Chondrocyte (in vitro differentiated cells): Measurements from ENCODE around the gene SPOCK3. TPM values are rescaled to one million over a fixed set of nuclear protein-coding genes. Genes with fewer than 3 reads are reported as not detected.

Source experiments
- DNase-seq: peaks from one replicate; pipeline ENCODE4 v3.0.0; 2021; ENCODE audit warnings: mixed read lengths, low spot score
- H3K27ac Mint-ChIP-seq: one replicate; pipeline ENCODE4 v1.8.0; 2021; ENCODE audit warnings: mild to moderate bottlenecking, moderate library complexity, mixed read lengths; ENCODE audit not compliant: unreplicated experiment
- H3K27me3 Mint-ChIP-seq: 2 replicates; pipeline ENCODE4 v1.8.0; 2021; ENCODE audit warnings: low read depth, mixed read lengths
- H3K36me3 Mint-ChIP-seq: 2 replicates; pipeline ENCODE4 v1.8.0; 2021; ENCODE audit warnings: low read depth, mixed read lengths
- H3K4me1 Mint-ChIP-seq: 2 replicates; pipeline ENCODE4 v1.8.0; 2021; ENCODE audit warnings: low read depth, mild to moderate bottlenecking, mixed read lengths
- H3K4me3 Mint-ChIP-seq: one replicate; pipeline ENCODE4 v1.8.0; 2021; ENCODE audit warnings: mild to moderate bottlenecking, moderate library complexity, mixed read lengths; ENCODE audit not compliant: unreplicated experiment
- H3K9me3 Mint-ChIP-seq: 2 replicates; pipeline ENCODE4 v1.8.0; 2021; ENCODE audit warnings: low read depth, mixed read lengths
- total RNA-seq: library from RNA; stranded (reverse); gene quantifications from 3 replicates; pipeline ENCODE4 v1.2.1, GENCODE V29; 2021
- TF ChIP-seq, protein P1 (sequence below): fragments of 200-600 bp; sonication (generic); IDR thresholded peaks from 2 replicates; pipeline ENCODE4 v1.5.0; 2021; ENCODE audit warnings: antibody characterized with exemption, mild to moderate bottlenecking, moderate library complexity

The SPOCK3 gene
- total RNA-seq, 1 donor from 2014 or later: not detected

- Mint-ChIP-seq H3K4me1 (no peaks in the 10 kb centered on the region), H3K36me3 (no peaks in the 10 kb centered on the region), H3K9me3 (peaks cover 5% of the 10 kb centered on the region)
These were observed 89.7 kb downstream of the SPOCK3 start for GRCh38 chr4:167144605-167145004.

GRCh38 chr4:167143018-167143417 lies 91.3 kb downstream of the SPOCK3 start:
- Mint-ChIP-seq H3K27me3 (peaks cover 2% of the 10 kb centered on the region), H3K4me3 (no peak overlapping the region), H3K36me3 (no peaks in the 10 kb centered on the region), H3K9me3 (peaks cover 5% of the 10 kb centered on the region), H3K4me1 (no peaks in the 10 kb centered on the region), H3K27ac (no peak overlapping the region)
- DNase-seq: no peak
- TF ChIP-seq, protein P1, sequence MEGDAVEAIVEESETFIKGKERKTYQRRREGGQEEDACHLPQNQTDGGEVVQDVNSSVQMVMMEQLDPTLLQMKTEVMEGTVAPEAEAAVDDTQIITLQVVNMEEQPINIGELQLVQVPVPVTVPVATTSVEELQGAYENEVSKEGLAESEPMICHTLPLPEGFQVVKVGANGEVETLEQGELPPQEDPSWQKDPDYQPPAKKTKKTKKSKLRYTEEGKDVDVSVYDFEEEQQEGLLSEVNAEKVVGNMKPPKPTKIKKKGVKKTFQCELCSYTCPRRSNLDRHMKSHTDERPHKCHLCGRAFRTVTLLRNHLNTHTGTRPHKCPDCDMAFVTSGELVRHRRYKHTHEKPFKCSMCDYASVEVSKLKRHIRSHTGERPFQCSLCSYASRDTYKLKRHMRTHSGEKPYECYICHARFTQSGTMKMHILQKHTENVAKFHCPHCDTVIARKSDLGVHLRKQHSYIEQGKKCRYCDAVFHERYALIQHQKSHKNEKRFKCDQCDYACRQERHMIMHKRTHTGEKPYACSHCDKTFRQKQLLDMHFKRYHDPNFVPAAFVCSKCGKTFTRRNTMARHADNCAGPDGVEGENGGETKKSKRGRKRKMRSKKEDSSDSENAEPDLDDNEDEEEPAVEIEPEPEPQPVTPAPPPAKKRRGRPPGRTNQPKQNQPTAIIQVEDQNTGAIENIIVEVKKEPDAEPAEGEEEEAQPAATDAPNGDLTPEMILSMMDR: no peak

More at GRCh38 chr4:167144605-167145004, 89.7 kb downstream of the SPOCK3 start:
- no peak for DNase-seq
- TF ChIP-seq, protein P1: no peak
- Mint-ChIP-seq H3K27ac (no peak overlapping the region), H3K27me3 (peaks cover 2% of the 10 kb centered on the region), H3K4me3 (no peak overlapping the region)

DNA sequence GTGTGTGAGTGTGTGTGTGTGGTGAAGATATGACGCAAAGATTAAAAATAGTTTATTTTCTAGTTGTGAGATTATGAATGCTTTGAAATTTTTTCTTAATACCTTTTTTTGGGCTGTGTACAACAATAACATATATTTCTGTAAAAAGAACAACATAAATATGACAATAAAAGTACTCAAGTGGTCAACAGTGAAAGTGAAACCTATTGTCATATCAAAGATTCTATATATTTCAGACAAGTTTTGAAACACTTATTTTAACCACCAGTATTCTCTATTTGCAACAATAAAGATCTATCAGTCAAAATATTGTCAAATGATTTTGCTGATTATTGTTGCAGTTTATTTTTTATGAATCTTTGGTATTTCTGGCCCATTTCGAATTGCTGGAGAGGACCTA lies 98.0 kb downstream of the SPOCK3 start:
- Mint-ChIP-seq H3K27ac (no peak overlapping the region), H3K27me3 (peaks cover 4% of the 10 kb centered on the region), H3K4me3 (no peak overlapping the region), H3K9me3 (no peaks in the 10 kb centered on the region), H3K36me3 (no peaks in the 10 kb centered on the region), H3K4me1 (no peaks in the 10 kb centered on the region)
- DNase-seq: no peak
- TF ChIP-seq, protein P1: no peak

DNA sequence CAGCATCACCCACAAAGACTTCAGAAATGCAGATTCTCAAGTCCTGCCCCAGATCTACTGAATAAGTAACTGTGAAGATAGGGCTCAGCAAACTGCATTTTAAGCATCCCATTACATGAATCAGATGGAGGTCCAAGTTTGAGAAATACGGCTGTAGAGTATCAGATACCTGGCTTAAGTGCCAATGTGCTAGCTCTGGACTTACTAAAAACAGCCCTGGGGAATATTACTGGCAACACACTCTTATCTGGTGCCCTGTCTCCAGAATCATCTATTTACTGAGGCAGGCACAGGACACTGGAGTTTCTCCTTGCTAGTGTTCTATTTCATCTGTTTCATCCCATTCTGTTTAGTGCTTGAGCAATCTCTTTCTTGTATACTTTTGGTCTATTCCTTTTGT lies 105.1 kb downstream of the SPOCK3 start:
- Mint-ChIP-seq H3K4me3 (no peak overlapping the region), H3K27me3 (peaks cover 2% of the 10 kb centered on the region), H3K4me1 (no peaks in the 10 kb centered on the region), H3K9me3 (no peaks in the 10 kb centered on the region), H3K36me3 (no peaks in the 10 kb centered on the region), H3K27ac (no peak overlapping the region)
- no peak for DNase-seq
- TF ChIP-seq, protein P1: no peak

- Mint-ChIP-seq H3K4me3 (no peak overlapping the region), H3K27ac (no peak overlapping the region), H3K27me3 (peaks cover 13% of the 10 kb centered on the region), H3K4me1 (no peaks in the 10 kb centered on the region), H3K9me3 (no peaks in the 10 kb centered on the region), H3K36me3 (no peaks in the 10 kb centered on the region)
- DNase-seq: no peak
- TF ChIP-seq, protein P1: no peak
These were observed 114.9 kb downstream of the SPOCK3 start for GRCh38 chr4:167119392-167119791.
